ENCODE results near the gene TTC3.

The TTC3 gene

GRCh38 chr21:37055271-37055855 lies 17.7 kb upstream of the TTC3 start:
- no peak for TF ChIP-seq EZH2 (IDR thresholded peaks at IDR 0.05; ENCODE audit: borderline replicate concordance, low read depth, low read length, severe bottlenecking)
- TF ChIP-seq CTCF (IDR thresholded peaks at IDR 0.05; ENCODE audit: borderline replicate concordance, extremely low read depth, low read length, poor library complexity, severe bottlenecking), result no peak
- no peak overlapping the region for H2AFZ ChIP-seq (ENCODE audit: low read depth, low read length)
- no peaks in the 10 kb centered on the region for H3K4me1 ChIP-seq (ENCODE audit: insufficient read depth, low read length)
- H3K9ac ChIP-seq (ENCODE audit: low read depth, low read length), result no peak overlapping the region
- no peak overlapping the region for H3K4me2 ChIP-seq (ENCODE audit: insufficient read depth, low read length)
- DNase-seq (no peak), ATAC-seq (ENCODE audit: insufficient read depth, low read depth) (no peak)
- H3K27ac ChIP-seq (ENCODE audit: low read length), result no peak overlapping the region
- no peaks in the 10 kb centered on the region for H3K27me3 ChIP-seq (ENCODE audit: insufficient read depth, low read length, poor library complexity)
- no peaks in the 10 kb centered on the region for H3K79me2 ChIP-seq (ENCODE audit: insufficient read depth, low read length)
- no peak overlapping the region for H3K4me3 ChIP-seq (ENCODE audit: low read depth in 1 of 2, low read length in 2 of 2)
- H4K20me1 ChIP-seq (ENCODE audit: insufficient read depth, low read length), result no peaks in the 10 kb centered on the region
- H3K9me3 ChIP-seq (ENCODE audit: insufficient read depth, low read length, severe bottlenecking), result no peaks in the 10 kb centered on the region
- H3K36me3 ChIP-seq (ENCODE audit: insufficient read depth, low read length), result no peaks in the 10 kb centered on the region

- Histone ChIP-seq H3K79me2 (ENCODE audit: insufficient read depth, low read length) (no peaks in the 10 kb centered on the region), H3K4me3 (ENCODE audit: low read depth in 1 of 2, low read length in 2 of 2) (no peak overlapping the region), H3K27ac (ENCODE audit: low read length) (no peak overlapping the region), H3K9me3 (ENCODE audit: insufficient read depth, low read length, severe bottlenecking) (no peaks in the 10 kb centered on the region), H2AFZ (ENCODE audit: low read depth, low read length) (no peak overlapping the region), H3K27me3 (ENCODE audit: insufficient read depth, low read length, poor library complexity) (no peaks in the 10 kb centered on the region), H3K9ac (ENCODE audit: low read depth, low read length) (no peak overlapping the region), H3K4me2 (ENCODE audit: insufficient read depth, low read length) (no peak overlapping the region), H3K36me3 (ENCODE audit: insufficient read depth, low read length) (no peaks in the 10 kb centered on the region), H3K4me1 (ENCODE audit: insufficient read depth, low read length) (no peaks in the 10 kb centered on the region), H4K20me1 (ENCODE audit: insufficient read depth, low read length) (no peaks in the 10 kb centered on the region)
- DNase-seq (no peak), ATAC-seq (ENCODE audit: insufficient read depth, low read depth) (no peak)
- TF ChIP-seq EZH2 (IDR thresholded peaks at IDR 0.05; ENCODE audit: borderline replicate concordance, low read depth, low read length, severe bottlenecking) (no peak), CTCF (IDR thresholded peaks at IDR 0.05; ENCODE audit: borderline replicate concordance, extremely low read depth, low read length, poor library complexity, severe bottlenecking) (no peak)
Observed at GRCh38 chr21:37057614-37058013, 15.4 kb upstream of the TTC3 start.

GRCh38 chr21:37058261-37058660 lies 14.8 kb upstream of the TTC3 start:
- no peaks in the 10 kb centered on the region for H3K4me1 ChIP-seq (ENCODE audit: insufficient read depth, low read length)
- DNase-seq (no peak), ATAC-seq (ENCODE audit: insufficient read depth, low read depth) (no peak)
- no peaks in the 10 kb centered on the region for H3K79me2 ChIP-seq (ENCODE audit: insufficient read depth, low read length)
- H2AFZ ChIP-seq (ENCODE audit: low read depth, low read length), result no peak overlapping the region
- H3K36me3 ChIP-seq (ENCODE audit: insufficient read depth, low read length), result no peaks in the 10 kb centered on the region
- H3K4me2 ChIP-seq (ENCODE audit: insufficient read depth, low read length), result no peak overlapping the region
- no peaks in the 10 kb centered on the region for H3K27me3 ChIP-seq (ENCODE audit: insufficient read depth, low read length, poor library complexity)
- H3K9me3 ChIP-seq (ENCODE audit: insufficient read depth, low read length, severe bottlenecking), result no peaks in the 10 kb centered on the region
- TF ChIP-seq EZH2 (IDR thresholded peaks at IDR 0.05; ENCODE audit: borderline replicate concordance, low read depth, low read length, severe bottlenecking), result no peak
- no peak for TF ChIP-seq CTCF (IDR thresholded peaks at IDR 0.05; ENCODE audit: borderline replicate concordance, extremely low read depth, low read length, poor library complexity, severe bottlenecking)
- no peak overlapping the region for H3K27ac ChIP-seq (ENCODE audit: low read length)
- H3K9ac ChIP-seq (ENCODE audit: low read depth, low read length), result no peak overlapping the region
- no peak overlapping the region for H3K4me3 ChIP-seq (ENCODE audit: low read depth in 1 of 2, low read length in 2 of 2)
- H4K20me1 ChIP-seq (ENCODE audit: insufficient read depth, low read length), result no peaks in the 10 kb centered on the region

GRCh38 chr21:37059181-37059580 lies 13.9 kb upstream of the TTC3 start:
- no peak for TF ChIP-seq CTCF (IDR thresholded peaks at IDR 0.05; ENCODE audit: borderline replicate concordance, extremely low read depth, low read length, poor library complexity, severe bottlenecking)
- TF ChIP-seq EZH2 (IDR thresholded peaks at IDR 0.05; ENCODE audit: borderline replicate concordance, low read depth, low read length, severe bottlenecking), result no peak
- Histone ChIP-seq H3K4me1 (ENCODE audit: insufficient read depth, low read length) (no peaks in the 10 kb centered on the region), H3K4me3 (ENCODE audit: low read depth in 1 of 2, low read length in 2 of 2) (no peak overlapping the region), H3K79me2 (ENCODE audit: insufficient read depth, low read length) (no peaks in the 10 kb centered on the region), H3K9ac (ENCODE audit: low read depth, low read length) (no peak overlapping the region), H2AFZ (ENCODE audit: low read depth, low read length) (no peak overlapping the region), H4K20me1 (ENCODE audit: insufficient read depth, low read length) (no peaks in the 10 kb centered on the region), H3K4me2 (ENCODE audit: insufficient read depth, low read length) (no peak overlapping the region), H3K27ac (ENCODE audit: low read length) (no peak overlapping the region), H3K27me3 (ENCODE audit: insufficient read depth, low read length, poor library complexity) (no peaks in the 10 kb centered on the region), H3K36me3 (ENCODE audit: insufficient read depth, low read length) (no peaks in the 10 kb centered on the region), H3K9me3 (ENCODE audit: insufficient read depth, low read length, severe bottlenecking) (no peaks in the 10 kb centered on the region)
- DNase-seq, result no peak
- ATAC-seq (ENCODE audit: insufficient read depth, low read depth), result no peak

Measured in DND-41 (cell line).